ENCODE results near the gene CTSD. TPM values are rescaled to one million over a fixed set of nuclear protein-coding genes. Genes with fewer than 3 reads are reported as not detected.

CTSD gene
- total and polyA plus RNA-seq, 2 of the 8 experiments (the other 6 are each of a cell fraction or from before 2014, with no cell fraction given): 169 to 173 TPM

GRCh38 chr11:1783725-1784529 is 20.2 kb upstream of the CTSD start (continued):
- TF ChIP-seq FOSL1 (IDR thresholded peaks at IDR 0.05; ENCODE audit: insufficient read depth, low read depth, low read length): no peak
